Osteoblast (primary cell): ENCODE results near the gene GRIK3. TPM values are rescaled to one million over a fixed set of nuclear protein-coding genes. Genes with fewer than 3 reads are reported as not detected.

Experiments used
- DNase-seq: peaks from one replicate; pipeline ENCODE4 v3.0.0; 2011; ENCODE audit warnings: low spot score, mixed read lengths; ENCODE audit not compliant: insufficient read length; ENCODE audit errors: missing footprints
- H2AFZ ChIP-seq: 2 replicates; pipeline ENCODE4 v1.6.0; 2011; ENCODE audit warnings: mild to moderate bottlenecking, low read length
- H3K27ac ChIP-seq: 2 replicates; pipeline ENCODE4 v1.5.1; 2011; ENCODE audit warnings: mild to moderate bottlenecking, low read depth, low read length, moderate library complexity
- H3K27me3 ChIP-seq: 2 replicates; pipeline ENCODE4 v1.6.0; 2012; ENCODE audit warnings: mild to moderate bottlenecking, control low read depth, inconsistent platforms, low read length, moderate library complexity; ENCODE audit not compliant: insufficient read depth
- H3K36me3 ChIP-seq: 2 replicates; pipeline ENCODE4 v1.5.1; 2011; ENCODE audit warnings: mild to moderate bottlenecking, low read length, control low read depth, moderate library complexity; ENCODE audit not compliant: insufficient read depth
- H3K4me1 ChIP-seq: 2 replicates; pipeline ENCODE4 v1.5.1; 2011; ENCODE audit warnings: mild to moderate bottlenecking, low read length, control low read depth, moderate library complexity; ENCODE audit not compliant: insufficient read depth
- H3K4me2 ChIP-seq: 2 replicates; pipeline ENCODE4 v1.6.0; 2011; ENCODE audit warnings: mild to moderate bottlenecking, low read length; ENCODE audit not compliant: insufficient read depth
- H3K4me3 ChIP-seq: fragments of 200-600 bp; sonication (generic); 3 replicates; pipeline ENCODE4 v1.5.1; 2012; ENCODE audit warnings: mild to moderate bottlenecking, low read length, inconsistent platforms; ENCODE audit not compliant: insufficient read depth
- H3K79me2 ChIP-seq: 2 replicates; pipeline ENCODE4 v1.6.0; 2012; ENCODE audit warnings: mild to moderate bottlenecking, low read length, control low read depth, inconsistent platforms; ENCODE audit not compliant: insufficient read depth
- H3K9me3 ChIP-seq: 2 replicates; pipeline ENCODE4 v1.5.1; 2011; ENCODE audit warnings: low read depth, low read length, control low read depth
- H4K20me1 ChIP-seq: 2 replicates; pipeline ENCODE4 v1.6.0; 2012; ENCODE audit warnings: mild to moderate bottlenecking, low read length, control low read depth; ENCODE audit not compliant: insufficient read depth
- CTCF ChIP-seq: IDR thresholded peaks from 2 replicates; pipeline ENCODE4 v1.5.1; 2011; ENCODE audit warnings: mild to moderate bottlenecking, low read depth, low read length, moderate library complexity; ENCODE audit errors: extremely low read depth
- total RNA-seq: library from RNA; depleted of rRNA; stranded (reverse); fragments of >200 nt; gene quantifications from 2 replicates; pipeline ENCODE4 v1.2.3, GENCODE V29; 2012

Gene GRIK3
- total RNA-seq, 1 donor: not detected

- no peaks in the 10 kb centered on the region for H3K27me3 ChIP-seq
- no peak overlapping the region for H3K4me2 ChIP-seq
- no peaks in the 10 kb centered on the region for H3K9me3 ChIP-seq
- no peak overlapping the region for H3K27ac ChIP-seq
- no peak for DNase-seq
- no peaks in the 10 kb centered on the region for H4K20me1 ChIP-seq
- H3K4me3 ChIP-seq: no peak overlapping the region
- H3K4me1 ChIP-seq: no peaks in the 10 kb centered on the region
- no peak overlapping the region for H2AFZ ChIP-seq
- TF ChIP-seq CTCF: no peak
- no peaks in the 10 kb centered on the region for H3K79me2 ChIP-seq
- H3K36me3 ChIP-seq: no peaks in the 10 kb centered on the region
These were observed 53.2 kb downstream of the GRIK3 start for GRCh38 chr1:36981126-36981525.

GRCh38 chr1:36977731-36978406 is 56.4 kb downstream of the GRIK3 start:
- Histone ChIP-seq H3K27ac (no peak overlapping the region), H3K4me3 (no peak overlapping the region), H4K20me1 (no peaks in the 10 kb centered on the region), H3K79me2 (no peaks in the 10 kb centered on the region), H3K27me3 (no peaks in the 10 kb centered on the region), H3K9me3 (no peaks in the 10 kb centered on the region), H3K4me2 (no peak overlapping the region), H2AFZ (no peak overlapping the region), H3K4me1 (no peaks in the 10 kb centered on the region), H3K36me3 (no peaks in the 10 kb centered on the region)
- no peak for DNase-seq
- no peak for TF ChIP-seq CTCF

GRCh38 chr1:36975642-36976041 is 58.7 kb downstream of the GRIK3 start:
- no peaks in the 10 kb centered on the region for H3K27me3 ChIP-seq
- H4K20me1 ChIP-seq: no peaks in the 10 kb centered on the region
- no peak overlapping the region for H3K4me3 ChIP-seq
- no peaks in the 10 kb centered on the region for H3K4me1 ChIP-seq
- TF ChIP-seq CTCF: no peak
- no peaks in the 10 kb centered on the region for H3K9me3 ChIP-seq
- DNase-seq: no peak
- no peak overlapping the region for H3K4me2 ChIP-seq
- no peak overlapping the region for H3K27ac ChIP-seq
- H3K36me3 ChIP-seq: no peaks in the 10 kb centered on the region
- H3K79me2 ChIP-seq: no peaks in the 10 kb centered on the region
- no peak overlapping the region for H2AFZ ChIP-seq

- TF ChIP-seq CTCF: no peak
- Histone ChIP-seq H4K20me1 (no peaks in the 10 kb centered on the region), H3K4me1 (no peaks in the 10 kb centered on the region), H3K79me2 (no peaks in the 10 kb centered on the region), H3K27ac (no peak overlapping the region), H3K36me3 (no peaks in the 10 kb centered on the region), H2AFZ (no peak overlapping the region), H3K4me3 (no peak overlapping the region), H3K27me3 (no peaks in the 10 kb centered on the region), H3K4me2 (no peak overlapping the region), H3K9me3 (no peaks in the 10 kb centered on the region)
- DNase-seq: peak; percentile 66
These were observed 61.3 kb downstream of the GRIK3 start for GRCh38 chr1:36973056-36973455.
